ENCODE data around the gene PIBF1.

Gene PIBF1

DNA sequence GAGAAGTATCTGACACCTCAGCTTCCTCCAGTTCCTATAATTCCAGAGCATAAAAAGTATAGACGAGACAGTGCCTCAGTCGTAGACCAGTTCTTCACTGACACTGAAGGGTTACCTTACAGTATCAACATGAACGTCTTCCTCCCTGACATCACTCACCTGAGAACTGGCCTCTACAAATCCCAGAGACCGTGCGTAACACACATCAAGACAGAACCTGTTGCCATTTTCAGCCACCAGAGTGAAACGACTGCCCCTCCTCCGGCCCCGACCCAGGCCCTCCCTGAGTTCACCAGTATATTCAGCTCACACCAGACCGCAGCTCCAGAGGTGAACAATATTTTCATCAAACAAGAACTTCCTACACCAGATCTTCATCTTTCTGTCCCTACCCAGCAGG lies 279.9 kb downstream of the PIBF1 start:
- TF ChIP-seq SIN3A (IDR thresholded peaks at IDR 0.05; ENCODE audit: borderline replicate concordance, insufficient read depth, low read length) = no peak
- TF ChIP-seq REST (IDR thresholded peaks at IDR 0.05; ENCODE audit: insufficient read depth in 1 of 2, low read depth in 2 of 2, low read length in 2 of 2) = no peak
- TF ChIP-seq FOXP2 (optimal IDR thresholded peaks at IDR 0.05; ENCODE audit: borderline replicate concordance, extremely low read depth, extremely low read length, insufficient read depth) = no peak
- no peak for TF ChIP-seq TAF1 (IDR thresholded peaks at IDR 0.05; ENCODE audit: borderline replicate concordance, insufficient read depth, low read length)
- no peak for TF ChIP-seq POLR2AphosphoS5 (IDR thresholded peaks at IDR 0.05; ENCODE audit: low read depth, low read length)

GRCh38 chr13:73062468-73062867 lies 280.5 kb downstream of the PIBF1 start:
- TF ChIP-seq FOXP2 (optimal IDR thresholded peaks at IDR 0.05; ENCODE audit: borderline replicate concordance, extremely low read depth, extremely low read length, insufficient read depth) = no peak
- no peak for TF ChIP-seq SIN3A (IDR thresholded peaks at IDR 0.05; ENCODE audit: borderline replicate concordance, insufficient read depth, low read length)
- TF ChIP-seq REST (IDR thresholded peaks at IDR 0.05; ENCODE audit: insufficient read depth in 1 of 2, low read depth in 2 of 2, low read length in 2 of 2) = no peak
- no peak for TF ChIP-seq TAF1 (IDR thresholded peaks at IDR 0.05; ENCODE audit: borderline replicate concordance, insufficient read depth, low read length)
- no peak for TF ChIP-seq POLR2AphosphoS5 (IDR thresholded peaks at IDR 0.05; ENCODE audit: low read depth, low read length)

DNA sequence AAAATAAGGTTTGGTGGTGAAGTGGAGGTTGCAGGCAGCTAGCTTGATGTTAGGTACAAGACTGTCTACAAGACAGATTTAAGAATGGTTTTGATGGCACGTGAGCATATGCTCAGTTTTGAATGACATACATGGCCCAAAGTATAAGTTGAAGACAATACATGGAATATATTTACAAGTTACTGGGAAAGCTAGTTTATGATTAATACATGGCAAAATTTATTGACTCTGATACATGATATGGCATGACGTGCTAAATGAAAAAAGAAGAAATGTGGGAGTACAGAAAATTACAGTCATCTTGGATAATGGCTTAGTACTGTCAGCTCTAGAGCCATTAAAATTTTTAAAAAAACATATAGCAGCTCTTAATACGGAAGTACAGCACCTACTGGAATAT lies 281.2 kb downstream of the PIBF1 start:
- TF ChIP-seq SIN3A (IDR thresholded peaks at IDR 0.05; ENCODE audit: borderline replicate concordance, insufficient read depth, low read length) (no peak), REST (IDR thresholded peaks at IDR 0.05; ENCODE audit: insufficient read depth in 1 of 2, low read depth in 2 of 2, low read length in 2 of 2) (no peak), FOXP2 (optimal IDR thresholded peaks at IDR 0.05; ENCODE audit: borderline replicate concordance, extremely low read depth, extremely low read length, insufficient read depth) (no peak), TAF1 (IDR thresholded peaks at IDR 0.05; ENCODE audit: borderline replicate concordance, insufficient read depth, low read length) (no peak), POLR2AphosphoS5 (IDR thresholded peaks at IDR 0.05; ENCODE audit: low read depth, low read length) (no peak)

DNA sequence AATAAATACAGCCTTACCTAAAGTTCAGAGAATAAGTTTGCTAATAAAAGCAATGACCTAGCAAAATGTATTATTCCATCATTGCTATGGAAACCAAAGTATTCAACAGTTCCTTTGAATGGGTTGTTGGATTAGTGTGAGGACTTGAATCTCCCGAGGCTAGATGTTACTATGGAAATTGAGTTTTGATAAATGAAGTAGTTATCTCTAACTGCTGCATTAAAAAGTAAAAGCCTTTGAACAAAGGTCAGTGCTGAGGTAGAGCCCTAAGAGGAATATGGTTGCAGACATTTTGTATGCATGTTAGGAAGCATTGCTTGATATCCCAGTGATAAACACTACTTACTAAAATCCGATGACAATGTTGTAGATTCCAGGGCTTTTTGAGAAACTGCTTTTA lies 283.1 kb downstream of the PIBF1 start:
- TF ChIP-seq FOXP2 (optimal IDR thresholded peaks at IDR 0.05; ENCODE audit: borderline replicate concordance, extremely low read depth, extremely low read length, insufficient read depth) (no peak), REST (IDR thresholded peaks at IDR 0.05; ENCODE audit: insufficient read depth in 1 of 2, low read depth in 2 of 2, low read length in 2 of 2) (no peak)

DNA sequence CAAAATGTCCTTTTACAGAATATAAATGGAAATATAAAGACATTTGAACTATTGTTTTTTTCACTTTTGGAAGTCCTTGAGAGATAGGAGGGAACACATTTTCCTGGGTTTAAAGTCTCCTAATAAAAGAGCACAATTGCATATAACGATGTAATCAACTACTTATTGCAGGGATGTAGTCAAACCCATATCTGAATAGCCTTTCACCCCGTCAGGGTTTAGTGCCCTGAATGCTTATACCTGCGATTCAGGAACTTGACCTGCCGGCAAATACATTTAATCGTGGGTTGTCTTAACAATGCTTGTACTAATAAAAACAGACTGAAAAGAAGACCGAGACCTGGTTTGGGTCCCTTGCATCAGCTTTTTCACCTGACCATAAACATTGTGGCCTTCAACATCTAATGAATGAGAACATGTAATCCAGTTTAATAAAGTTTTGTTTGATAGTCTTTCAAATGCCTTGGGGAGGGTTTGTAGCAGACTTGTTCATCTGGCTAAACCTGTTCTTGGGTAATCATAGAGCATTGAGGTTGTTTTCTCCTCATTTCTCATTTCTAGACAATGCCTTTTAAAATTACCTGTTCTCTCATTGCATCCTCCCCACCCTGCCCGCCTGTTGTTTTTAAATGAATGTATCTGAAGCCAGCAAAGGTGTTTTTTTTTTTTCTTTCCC lies 283.9 kb downstream of the PIBF1 start:
- no peak for TF ChIP-seq FOXP2 (optimal IDR thresholded peaks at IDR 0.05; ENCODE audit: borderline replicate concordance, extremely low read depth, extremely low read length, insufficient read depth)

Data from PFSK-1 (cell line).